ENCODE data around the gene PRKAR1B. TPM values are rescaled to one million over a fixed set of nuclear protein-coding genes. Genes with fewer than 3 reads are reported as not detected.
"Not testable (repeated sequence)": the region's sequence is repeated elsewhere in the genome, so short reads cannot be mapped to it uniquely, and the experiment has no call there.

PRKAR1B gene
- polyA plus RNA-seq, 1 of the 3 experiments (the other 2 are of a cell fraction), result 63.7 TPM

DNA sequence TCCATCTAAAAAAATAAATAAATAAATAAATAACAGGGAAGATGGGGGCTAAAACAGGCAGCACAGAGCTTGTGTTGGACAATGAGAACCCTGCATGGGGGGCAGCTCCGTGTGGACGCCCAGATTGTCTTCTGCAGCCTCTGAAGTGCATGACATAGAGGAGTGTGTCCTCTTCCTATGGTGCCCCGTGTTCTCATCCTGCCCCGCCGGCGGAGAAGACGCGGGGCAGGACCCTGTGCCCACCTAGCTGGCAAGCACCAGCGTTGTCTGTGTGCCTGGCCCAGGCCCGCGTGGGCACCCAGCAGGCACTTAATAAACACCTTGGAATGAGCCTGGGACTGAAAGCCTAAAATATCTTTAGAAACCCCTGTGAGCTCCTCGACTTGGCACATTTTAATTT is 89.3 kb downstream of the PRKAR1B start:
- no peaks in the 10 kb centered on the region for H3K27me3 ChIP-seq (ENCODE audit: insufficient read depth)
- H3K4me1 ChIP-seq (ENCODE audit: control insufficient read depth in 1 of 2, insufficient read depth in 2 of 2, low read depth in 1 of 2, low read length in 1 of 2), result no peaks in the 10 kb centered on the region
- no peaks in the 10 kb centered on the region for H3K79me2 ChIP-seq (ENCODE audit: insufficient read depth)
- no peak overlapping the region for H3K9ac ChIP-seq
- H2AFZ ChIP-seq (ENCODE audit: low read depth), result no peak overlapping the region
- ChIA-PET POLR2A (no interaction called here), CTCF (interaction anchor here (0.7 to 0.9 kb wide), 3 partner anchors 9 to 14 kb away, joined by 3 read pairs; no protein-coding TSS in a partner anchor)
- no peaks in the 10 kb centered on the region for H3K9me2 ChIP-seq
- peaks cover 5% of the 10 kb centered on the region for H3F3A ChIP-seq (replicated peaks; ENCODE audit: insufficient read depth)
- 98% methylated on average over 12 of the region's 12 CpGs for WGBS (ENCODE audit: low lambda C conversion rate)
- no peaks in the 10 kb centered on the region for H3K36me3 ChIP-seq (replicated peaks in 1 of 2; ENCODE audit: control insufficient read depth in 1 of 2, insufficient read depth in 2 of 2, low read length in 1 of 2)
- H4K20me1 ChIP-seq (ENCODE audit: insufficient read depth), result no peaks in the 10 kb centered on the region
- no peak overlapping the region for H3K27ac ChIP-seq (ENCODE audit: low read depth in 2 of 2, low read length in 1 of 2)
- DNase-seq, result no peak
- TF ChIP-seq, protein P1, sequence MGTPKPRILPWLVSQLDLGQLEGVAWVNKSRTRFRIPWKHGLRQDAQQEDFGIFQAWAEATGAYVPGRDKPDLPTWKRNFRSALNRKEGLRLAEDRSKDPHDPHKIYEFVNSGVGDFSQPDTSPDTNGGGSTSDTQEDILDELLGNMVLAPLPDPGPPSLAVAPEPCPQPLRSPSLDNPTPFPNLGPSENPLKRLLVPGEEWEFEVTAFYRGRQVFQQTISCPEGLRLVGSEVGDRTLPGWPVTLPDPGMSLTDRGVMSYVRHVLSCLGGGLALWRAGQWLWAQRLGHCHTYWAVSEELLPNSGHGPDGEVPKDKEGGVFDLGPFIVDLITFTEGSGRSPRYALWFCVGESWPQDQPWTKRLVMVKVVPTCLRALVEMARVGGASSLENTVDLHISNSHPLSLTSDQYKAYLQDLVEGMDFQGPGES (IDR thresholded peaks at IDR 0.05; ENCODE audit: low read depth, low read length), result no peak
- TF ChIP-seq RAD21 (IDR thresholded peaks at IDR 0.05; ENCODE audit: low read length) (no peak), JUND (IDR thresholded peaks at IDR 0.05) (no peak), MXI1 (IDR thresholded peaks at IDR 0.05; ENCODE audit: low read depth, low read length) (no peak)
- no peaks in the 10 kb centered on the region for H3K9me3 ChIP-seq
- H3K4me3 ChIP-seq (ENCODE audit: low read depth in 2 of 2, low read length in 1 of 2), result no peak overlapping the region
- no peak overlapping the region for H3K4me2 ChIP-seq

DNA sequence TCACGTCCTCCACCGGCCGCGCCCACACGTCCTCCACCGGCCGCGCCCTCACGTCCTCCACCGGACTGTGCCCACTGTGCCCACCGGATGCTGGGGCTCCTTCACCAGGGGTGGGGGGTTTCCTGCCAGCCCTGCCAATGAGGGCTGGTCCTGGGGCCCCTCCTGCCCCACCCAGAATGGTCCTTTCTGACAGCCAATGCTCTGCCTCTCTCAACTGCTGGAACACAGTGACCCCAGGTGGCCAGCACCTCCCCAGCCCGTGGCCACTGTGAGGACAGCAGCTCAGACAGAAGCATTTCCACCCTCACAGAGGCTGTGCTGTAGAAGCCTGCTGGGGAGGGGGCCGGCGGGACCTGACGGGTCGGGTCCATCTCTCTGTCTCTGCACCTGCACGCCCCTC is 90.7 kb downstream of the PRKAR1B start:
- CTCF ChIA-PET, result no interaction called here

DNA sequence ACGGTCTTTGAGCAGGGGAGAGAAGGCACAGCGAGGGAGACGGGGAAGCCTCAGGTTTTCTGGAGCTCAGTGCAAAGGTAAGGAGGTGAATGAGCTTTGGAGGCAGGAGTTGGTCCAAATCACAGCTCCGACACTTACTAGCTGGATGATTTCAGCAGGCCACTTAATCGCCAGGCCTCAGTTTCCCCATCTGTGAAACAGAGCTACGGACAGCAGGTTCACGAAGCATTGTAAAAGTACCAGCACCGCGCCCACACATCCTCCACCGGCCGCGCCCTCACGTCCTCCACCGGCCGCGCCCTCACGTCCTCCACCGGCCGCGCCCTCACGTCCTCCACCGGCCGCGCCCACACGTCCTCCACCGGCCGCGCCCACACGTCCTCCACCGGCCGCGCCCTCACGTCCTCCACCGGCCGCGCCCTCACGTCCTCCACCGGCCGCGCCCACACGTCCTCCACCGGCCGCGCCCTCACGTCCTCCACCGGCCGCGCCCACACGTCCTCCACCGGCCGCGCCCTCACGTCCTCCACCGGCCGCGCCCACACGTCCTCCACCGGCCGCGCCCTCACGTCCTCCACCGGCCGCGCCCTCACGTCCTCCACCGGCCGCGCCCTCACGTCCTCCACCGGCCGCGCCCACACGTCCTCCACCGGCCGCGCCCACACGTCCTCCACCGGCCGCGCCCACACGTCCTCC is 91.2 kb downstream of the PRKAR1B start:
- H3K4me1 ChIP-seq (ENCODE audit: control insufficient read depth in 1 of 2, insufficient read depth in 2 of 2, low read depth in 1 of 2, low read length in 1 of 2); H3K4me2 ChIP-seq; H3K4me3 ChIP-seq (ENCODE audit: low read depth in 2 of 2, low read length in 1 of 2); DNase-seq; H4K20me1 ChIP-seq (ENCODE audit: insufficient read depth); H3K9me3 ChIP-seq; H3K27ac ChIP-seq (ENCODE audit: low read depth in 2 of 2, low read length in 1 of 2); H3K27me3 ChIP-seq (ENCODE audit: insufficient read depth); H3K79me2 ChIP-seq (ENCODE audit: insufficient read depth); H3F3A ChIP-seq (replicated peaks; ENCODE audit: insufficient read depth); H3K36me3 ChIP-seq (replicated peaks in 1 of 2; ENCODE audit: control insufficient read depth in 1 of 2, insufficient read depth in 2 of 2, low read length in 1 of 2); POLR2A ChIA-PET; H2AFZ ChIP-seq (ENCODE audit: low read depth); H3K9ac ChIP-seq; H3K9me2 ChIP-seq: not testable (repeated sequence)
- CTCF ChIA-PET, result interaction anchor here (1.0 kb wide), 1 partner anchor 30 kb away, joined by 3 read pairs; no protein-coding TSS in a partner anchor
- WGBS (ENCODE audit: low lambda C conversion rate), result 90% methylated on average over 80 of the region's 81 CpGs

More for the DNA sequence above, 90.7 kb downstream of the PRKAR1B start:
- Histone ChIP-seq H3K36me3 (replicated peaks in 1 of 2; ENCODE audit: control insufficient read depth in 1 of 2, insufficient read depth in 2 of 2, low read length in 1 of 2) (no peaks in the 10 kb centered on the region), H3F3A (replicated peaks; ENCODE audit: insufficient read depth) (peaks cover 5% of the 10 kb centered on the region), H2AFZ (ENCODE audit: low read depth) (no peak overlapping the region), H4K20me1 (ENCODE audit: insufficient read depth) (no peaks in the 10 kb centered on the region), H3K27me3 (ENCODE audit: insufficient read depth) (no peaks in the 10 kb centered on the region), H3K9ac (no peak overlapping the region), H3K4me1 (ENCODE audit: control insufficient read depth in 1 of 2, insufficient read depth in 2 of 2, low read depth in 1 of 2, low read length in 1 of 2) (peaks cover 0 to 6% of the 10 kb centered on the region in 2 experiments; a peak in 1 of 4 replicates), H3K9me3 (no peaks in the 10 kb centered on the region), H3K4me2 (no peak overlapping the region), H3K79me2 (ENCODE audit: insufficient read depth) (no peaks in the 10 kb centered on the region), H3K4me3 (ENCODE audit: low read depth in 2 of 2, low read length in 1 of 2) (no peak overlapping the region), H3K27ac (ENCODE audit: low read depth in 2 of 2, low read length in 1 of 2) (no peak overlapping the region), H3K9me2 (no peaks in the 10 kb centered on the region)
- no peak for DNase-seq
- WGBS (ENCODE audit: low lambda C conversion rate), result 86% methylated on average over 17 of the region's 17 CpGs
- TF ChIP-seq RAD21 (IDR thresholded peaks at IDR 0.05; ENCODE audit: low read length), result peak; percentile 14; the same call in 1 of the 2 replicates
- no peak for TF ChIP-seq YY1 (IDR thresholded peaks at IDR 0.05; ENCODE audit: low read depth)
- no peak for TF ChIP-seq TCF12 (IDR thresholded peaks at IDR 0.05)
- TF ChIP-seq, protein P2, sequence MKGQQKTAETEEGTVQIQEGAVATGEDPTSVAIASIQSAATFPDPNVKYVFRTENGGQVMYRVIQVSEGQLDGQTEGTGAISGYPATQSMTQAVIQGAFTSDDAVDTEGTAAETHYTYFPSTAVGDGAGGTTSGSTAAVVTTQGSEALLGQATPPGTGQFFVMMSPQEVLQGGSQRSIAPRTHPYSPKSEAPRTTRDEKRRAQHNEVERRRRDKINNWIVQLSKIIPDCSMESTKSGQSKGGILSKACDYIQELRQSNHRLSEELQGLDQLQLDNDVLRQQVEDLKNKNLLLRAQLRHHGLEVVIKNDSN (IDR thresholded peaks at IDR 0.05; ENCODE audit: borderline replicate concordance, low read depth), result no peak
- 0 out of 2 replicates have a peak, but pooled peaks have one; percentile 9 for TF ChIP-seq SMC3 (IDR thresholded peaks at IDR 0.05; ENCODE audit: low read depth, low read length)
- no peak for TF ChIP-seq GABPA (IDR thresholded peaks at IDR 0.05; ENCODE audit: low read depth)
- no peak for TF ChIP-seq MXI1 (IDR thresholded peaks at IDR 0.05; ENCODE audit: low read depth, low read length)
- TF ChIP-seq, protein P3, sequence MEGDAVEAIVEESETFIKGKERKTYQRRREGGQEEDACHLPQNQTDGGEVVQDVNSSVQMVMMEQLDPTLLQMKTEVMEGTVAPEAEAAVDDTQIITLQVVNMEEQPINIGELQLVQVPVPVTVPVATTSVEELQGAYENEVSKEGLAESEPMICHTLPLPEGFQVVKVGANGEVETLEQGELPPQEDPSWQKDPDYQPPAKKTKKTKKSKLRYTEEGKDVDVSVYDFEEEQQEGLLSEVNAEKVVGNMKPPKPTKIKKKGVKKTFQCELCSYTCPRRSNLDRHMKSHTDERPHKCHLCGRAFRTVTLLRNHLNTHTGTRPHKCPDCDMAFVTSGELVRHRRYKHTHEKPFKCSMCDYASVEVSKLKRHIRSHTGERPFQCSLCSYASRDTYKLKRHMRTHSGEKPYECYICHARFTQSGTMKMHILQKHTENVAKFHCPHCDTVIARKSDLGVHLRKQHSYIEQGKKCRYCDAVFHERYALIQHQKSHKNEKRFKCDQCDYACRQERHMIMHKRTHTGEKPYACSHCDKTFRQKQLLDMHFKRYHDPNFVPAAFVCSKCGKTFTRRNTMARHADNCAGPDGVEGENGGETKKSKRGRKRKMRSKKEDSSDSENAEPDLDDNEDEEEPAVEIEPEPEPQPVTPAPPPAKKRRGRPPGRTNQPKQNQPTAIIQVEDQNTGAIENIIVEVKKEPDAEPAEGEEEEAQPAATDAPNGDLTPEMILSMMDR (IDR thresholded peaks at IDR 0.05), result peak; percentile 50
- TF ChIP-seq, protein P4, sequence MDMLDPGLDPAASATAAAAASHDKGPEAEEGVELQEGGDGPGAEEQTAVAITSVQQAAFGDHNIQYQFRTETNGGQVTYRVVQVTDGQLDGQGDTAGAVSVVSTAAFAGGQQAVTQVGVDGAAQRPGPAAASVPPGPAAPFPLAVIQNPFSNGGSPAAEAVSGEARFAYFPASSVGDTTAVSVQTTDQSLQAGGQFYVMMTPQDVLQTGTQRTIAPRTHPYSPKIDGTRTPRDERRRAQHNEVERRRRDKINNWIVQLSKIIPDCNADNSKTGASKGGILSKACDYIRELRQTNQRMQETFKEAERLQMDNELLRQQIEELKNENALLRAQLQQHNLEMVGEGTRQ (IDR thresholded peaks at IDR 0.05; ENCODE audit: borderline replicate concordance, low read depth, low read length), result no peak
- POLR2A ChIA-PET, result no interaction called here
